CD4-positive, alpha-beta memory T cell (primary cell): ENCODE measurements around the gene CENPS. TPM values are rescaled to one million over a fixed set of nuclear protein-coding genes. Genes with fewer than 3 reads are reported as not detected.
A peak's percentile ranks its signal among the peaks of the same experiment; 100 is the strongest.

Source experiments
- CTCF ChIA-PET: fragments of 350-600 bp; sonication (Branson Sonifier 250); formaldehyde crosslinking; loops from one replicate; lab custom pipeline; 2021; ENCODE audit warnings: inconsistent platforms; ENCODE audit not compliant: partially characterized antibody; lab: Charles Lee
- POLR2A ChIA-PET: fragments of 350-600 bp; sonication (Branson Sonifier 250); formaldehyde crosslinking; loops from one replicate; lab custom pipeline; 2021; ENCODE audit not compliant: partially characterized antibody; lab: Charles Lee
- DNase-seq, 5 donors: peaks; one replicate each; pipeline versions ENCODE4 v3.0.0 to v3.0.0-alpha.2; 2020 to 2022; ENCODE audit warnings: mixed read lengths in 1 of 5
- H3K27ac ChIP-seq: one replicate; pipeline ENCODE4 v1.7.0; 2013; ENCODE audit warnings: low read depth, low read length
- H3K27me3 ChIP-seq: 2 replicates; pipeline ENCODE4 v1.7.0; 2013; ENCODE audit warnings: mild to moderate bottlenecking, low read length, moderate library complexity; ENCODE audit not compliant: insufficient read depth
- H3K36me3 ChIP-seq: 2 replicates; pipeline ENCODE4 v1.7.0; 2013; ENCODE audit warnings: mild to moderate bottlenecking, low read length, moderate library complexity; ENCODE audit not compliant: insufficient read depth
- H3K4me1 ChIP-seq: 2 replicates; pipeline ENCODE4 v1.7.0; 2013; ENCODE audit warnings: mild to moderate bottlenecking, low read length, moderate library complexity; ENCODE audit not compliant: insufficient read depth
- H3K4me3 ChIP-seq, 2 donors: one replicate each; pipeline ENCODE4 v1.7.0; 2013; ENCODE audit warnings: low read length in 2 of 2, mild to moderate bottlenecking in 1 of 2
- H3K9me3 ChIP-seq, 2 donors: one replicate each; pipeline ENCODE4 v1.7.0; 2013; ENCODE audit warnings: low read length in 2 of 2, control low read depth in 1 of 2; ENCODE audit not compliant: control insufficient read depth in 1 of 2
- H3K27ac Mint-ChIP-seq, 7 donors: one replicate each; pipeline ENCODE4 v1.8.0; 2020 to 2021; ENCODE audit warnings: mixed read lengths in 7 of 7, mild to moderate bottlenecking in 6 of 7, inconsistent platforms in 3 of 7, moderate library complexity in 3 of 7
- H3K27me3 Mint-ChIP-seq, 2 donors: one replicate each; pipeline ENCODE4 v1.8.0; 2020 to 2021; ENCODE audit warnings: mixed read lengths in 2 of 2
- H3K36me3 Mint-ChIP-seq, 2 donors: one replicate each; pipeline ENCODE4 v1.8.0; 2020 to 2021; ENCODE audit warnings: mixed read lengths in 2 of 2, inconsistent platforms in 1 of 2, mild to moderate bottlenecking in 1 of 2
- H3K4me1 Mint-ChIP-seq, 4 donors: one replicate each; pipeline ENCODE4 v1.8.0; 2020 to 2021; ENCODE audit warnings: mixed read lengths in 4 of 4, mild to moderate bottlenecking in 1 of 4
- H3K4me3 Mint-ChIP-seq, 8 donors: one replicate each; pipeline ENCODE4 v1.8.0; 2020 to 2021; ENCODE audit warnings: mixed read lengths in 8 of 8, mild to moderate bottlenecking in 7 of 8, moderate library complexity in 6 of 8, inconsistent platforms in 3 of 8
- H3K9me3 Mint-ChIP-seq, 8 donors: one replicate each; pipeline ENCODE4 v1.8.0; 2020 to 2021; ENCODE audit warnings: mixed read lengths in 8 of 8, mild to moderate bottlenecking in 5 of 8, inconsistent platforms in 3 of 8, moderate library complexity in 1 of 8
- intact Hi-C: fragments of 100-400 bp; cut with micrococcal nuclease; formaldehyde crosslinking; loops from one replicate; pipeline ENCODE4 v1.15.1; 2023
- polyA plus RNA-seq, 2 donors: library from polyadenylated mRNA; unstranded; fragments of 300-500 nt; fragmentation: Illumina TruSeq; gene quantifications; one replicate each; pipeline ENCODE4 v1.2.3, GENCODE V29; 2021
- total RNA-seq, 2 experiments: library from RNA; stranded (reverse); gene quantifications; one replicate each; pipeline ENCODE4 v1.2.3, GENCODE V29; 2021

Gene CENPS
- 1 to 10 TPM; 7.2 to 7.9 TPM for total RNA-seq
- 10 to 100 TPM in 1 of 2 donors, 1 to 10 TPM in 1; 6.4 to 14.6 TPM for polyA plus RNA-seq

DNA sequence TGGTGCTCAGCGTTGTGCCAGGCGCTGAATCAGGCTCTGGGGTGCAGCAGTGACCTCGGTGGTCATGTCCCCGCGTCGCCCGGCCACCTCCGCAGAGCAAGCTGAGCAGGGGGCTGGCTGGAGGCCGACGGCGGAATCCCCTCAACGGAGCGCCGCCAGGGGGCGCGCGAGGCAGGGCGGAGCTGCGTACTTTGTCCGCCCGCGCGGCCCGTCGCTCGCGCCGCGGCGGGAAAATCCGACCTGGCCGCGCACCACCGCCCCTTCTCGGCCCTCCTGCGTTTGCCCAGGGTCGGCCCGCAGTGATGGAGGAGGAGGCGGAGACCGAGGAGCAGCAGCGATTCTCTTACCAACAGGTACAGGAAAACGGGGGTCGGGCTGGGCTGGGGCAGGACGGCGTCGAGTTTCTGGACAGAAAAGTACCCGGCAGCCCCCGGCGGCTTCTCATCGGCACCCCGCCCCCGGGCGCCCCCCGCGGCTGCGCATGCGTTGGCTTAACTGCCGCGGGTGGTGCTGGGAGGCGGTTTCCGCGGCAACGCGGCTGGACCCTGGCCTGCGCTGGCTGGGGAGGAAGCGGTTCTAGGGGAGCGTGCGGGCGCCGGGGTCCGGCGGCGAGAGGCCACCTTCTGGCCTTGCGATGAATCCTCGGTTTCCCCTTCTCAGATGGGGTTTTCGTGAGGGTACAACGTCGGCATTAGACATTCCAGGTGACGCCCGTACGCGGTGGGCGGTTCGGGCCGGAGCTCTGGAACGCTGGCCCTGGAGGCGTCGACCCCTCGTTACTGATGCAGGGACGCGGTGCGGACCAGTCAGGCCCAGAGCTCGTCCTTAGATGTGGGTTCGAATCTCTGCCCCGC lies at the start of gene CENPS:
CENPS (plus strand) TSS at position 218 of the 854 bp plus-strand sequence; CDS start at position 303, 85 bp downstream.
- H3K4me3 Mint-ChIP-seq: peak within 1 kb of the TSS; percentile 83 to 92 (median 91)
- Histone ChIP-seq H3K27ac (peak within 1 kb of the TSS; percentile 83), H3K27me3 (no peaks in the 10 kb centered on the region), H3K36me3 (no peaks in the 10 kb centered on the region), H3K9me3 (no peaks in the 10 kb centered on the region), H3K4me1 (peaks cover 30% of the 10 kb centered on the region), H3K4me3 (peak within 1 kb of the TSS; percentile 63 to 96)
- peak within 1 kb of the TSS; percentile 93 to 98 (median 95) for H3K27ac Mint-ChIP-seq
- H3K27me3 Mint-ChIP-seq: no peaks in the 10 kb centered on the region
- H3K36me3 Mint-ChIP-seq: peaks cover 0 to 5% of the 10 kb centered on the region in 2 donors
- H3K9me3 Mint-ChIP-seq: peaks cover 0 to 4% (median 0%) of the 10 kb centered on the region in 8 donors
- CTCF ChIA-PET: interaction anchor here (0.5 to 3.6 kb wide), 18 partner anchors 14 to 935 kb away, joined by 3 to 76 read pairs (median 4); partner anchors contain the start of genes KIF1B and PGD
- DNase-seq: peak; percentile 77 to 92 (median 87)
- POLR2A ChIA-PET: interaction anchor here (0.7 to 2.7 kb wide), 11 partner anchors 32 to 1478 kb away, joined by 3 to 18 read pairs (median 4); partner anchors contain the start of genes KIF1B, LZIC, NMNAT1 and PEX14
- intact Hi-C loops: loop anchor here (1.0 to 5.0 kb wide), 5 partner anchors 32 to 1212 kb away; partner anchors contain the start of gene DFFA
- H3K4me1 Mint-ChIP-seq: peaks cover 13 to 37% (median 18%) of the 10 kb centered on the region in 4 donors

DNA sequence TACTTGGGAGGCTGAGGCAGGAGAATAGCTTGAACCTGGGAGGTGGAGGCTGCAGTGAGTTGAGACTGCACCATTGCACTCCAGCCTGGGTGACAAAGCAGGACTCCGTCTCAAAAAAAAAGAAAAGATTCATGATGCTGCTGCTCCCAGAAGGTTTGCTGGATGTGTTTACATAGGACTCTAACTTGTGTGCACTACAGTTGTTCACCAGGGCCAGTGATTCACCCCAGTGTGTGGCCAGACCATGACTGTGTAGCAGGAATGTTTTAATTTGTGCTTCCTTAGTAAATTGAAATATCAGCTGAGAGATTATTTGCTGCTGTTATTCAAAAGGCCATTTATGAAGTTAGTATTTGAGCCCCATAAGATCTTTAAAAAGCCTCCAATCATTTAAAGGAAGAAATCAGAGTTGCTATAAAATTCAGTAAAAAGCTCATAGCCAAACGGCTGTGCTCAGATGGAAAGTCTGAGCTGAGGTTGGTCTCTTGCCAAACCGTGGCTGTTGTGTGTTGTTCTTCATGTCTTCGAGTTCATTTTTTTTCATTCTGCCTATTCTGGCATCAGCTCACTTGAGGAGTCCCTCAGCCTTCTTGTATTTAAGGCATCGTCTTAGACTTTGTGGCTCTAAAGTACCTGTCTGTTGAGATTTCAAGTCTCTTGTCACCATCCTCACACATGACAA lies 49.5 kb upstream of the CENPS start:
- H3K4me3 Mint-ChIP-seq: no peak overlapping the region
- CTCF ChIA-PET: no interaction called here
- H3K27me3 ChIP-seq: no peaks in the 10 kb centered on the region
- POLR2A ChIA-PET: interaction anchor here (1.3 kb wide), 1 partner anchor 18 kb away, joined by 3 read pairs; the partner anchor contains the start of gene PGD
- H3K27ac Mint-ChIP-seq: no peak overlapping the region
- no peaks in the 10 kb centered on the region for H3K9me3 ChIP-seq
- no peaks in the 10 kb centered on the region for H3K36me3 ChIP-seq
- no peaks in the 10 kb centered on the region for H3K9me3 Mint-ChIP-seq
- H3K27me3 Mint-ChIP-seq: no peaks in the 10 kb centered on the region
- intact Hi-C loops: no loop called here
- H3K4me1 Mint-ChIP-seq: peaks cover 0 to 1% (median 0%) of the 10 kb centered on the region in 4 donors
- no peak overlapping the region for H3K4me3 ChIP-seq
- peaks cover 17 to 29% of the 10 kb centered on the region in 2 donors for H3K36me3 Mint-ChIP-seq
- no peak for DNase-seq
- H3K27ac ChIP-seq: no peak overlapping the region
- no peaks in the 10 kb centered on the region for H3K4me1 ChIP-seq

DNA sequence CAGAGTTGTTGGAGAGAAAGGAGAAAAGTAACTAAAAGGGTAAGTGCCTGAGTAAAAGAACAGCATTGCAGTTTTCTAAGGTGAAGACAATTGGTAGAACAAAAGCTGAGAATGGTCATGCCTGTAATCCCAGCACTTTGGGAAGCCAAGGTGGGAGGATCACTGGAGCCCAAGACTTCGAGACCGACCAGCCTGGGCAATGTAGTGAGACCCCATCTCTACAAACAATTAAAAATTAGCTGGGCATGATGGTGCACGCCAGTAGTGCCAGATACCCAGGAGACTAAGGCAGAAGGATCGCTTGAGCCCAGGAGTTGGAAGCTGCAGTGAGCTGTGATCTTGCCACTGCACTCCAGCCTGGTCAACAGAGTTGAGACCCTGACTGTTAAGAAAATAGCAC lies 46.6 kb upstream of the CENPS start:
- H3K4me1 Mint-ChIP-seq: peaks cover 0 to 8% (median 2%) of the 10 kb centered on the region in 4 donors
- H3K36me3 Mint-ChIP-seq: peaks cover 6 to 7% of the 10 kb centered on the region in 2 donors
- H3K4me3 ChIP-seq: no peak overlapping the region
- no peak overlapping the region for H3K27ac Mint-ChIP-seq
- ChIA-PET POLR2A (no interaction called here), CTCF (no interaction called here)
- H3K36me3 ChIP-seq: no peaks in the 10 kb centered on the region
- no peaks in the 10 kb centered on the region for H3K27me3 ChIP-seq
- no peak overlapping the region for H3K4me3 Mint-ChIP-seq
- peaks cover 5% of the 10 kb centered on the region for H3K4me1 ChIP-seq
- intact Hi-C loops: no loop called here
- no peak for DNase-seq
- no peaks in the 10 kb centered on the region for H3K9me3 ChIP-seq
- H3K9me3 Mint-ChIP-seq: no peaks in the 10 kb centered on the region
- no peak overlapping the region for H3K27ac ChIP-seq
- H3K27me3 Mint-ChIP-seq: no peaks in the 10 kb centered on the region

- Histone ChIP-seq H3K27ac (no peak overlapping the region), H3K27me3 (no peaks in the 10 kb centered on the region), H3K4me1 (peaks cover 5% of the 10 kb centered on the region), H3K36me3 (no peaks in the 10 kb centered on the region), H3K4me3 (no peak overlapping the region), H3K9me3 (no peaks in the 10 kb centered on the region)
- intact Hi-C loops: no loop called here
- POLR2A ChIA-PET: no interaction called here
- Mint-ChIP-seq H3K4me3 (no peak overlapping the region), H3K36me3 (peaks cover 2 to 4% of the 10 kb centered on the region in 2 donors), H3K9me3 (no peaks in the 10 kb centered on the region), H3K4me1 (peaks cover 0 to 8% (median 2%) of the 10 kb centered on the region in 4 donors), H3K27ac (peak overlapping the region in 2 of 7 donors; percentile 26 to 77), H3K27me3 (no peaks in the 10 kb centered on the region)
- CTCF ChIA-PET: no interaction called here
- DNase-seq: no peak
Observed at GRCh38 chr1:10384219-10384618, 46.0 kb upstream of the CENPS start.

- ChIA-PET CTCF (interaction anchor here (0.6 to 2.1 kb wide), 4 partner anchors 11 to 1398 kb away, joined by 3 to 8 read pairs (median 3); partner anchors contain the start of gene PGD), POLR2A (interaction anchor here (2.3 kb wide), 1 partner anchor 12 kb away, joined by 7 read pairs; the partner anchor contains the start of gene PGD)
- Histone ChIP-seq H3K27ac (no peak overlapping the region), H3K27me3 (no peaks in the 10 kb centered on the region), H3K9me3 (no peaks in the 10 kb centered on the region), H3K4me3 (no peak overlapping the region), H3K36me3 (no peaks in the 10 kb centered on the region), H3K4me1 (peaks cover 5% of the 10 kb centered on the region)
- no peaks in the 10 kb centered on the region for H3K27me3 Mint-ChIP-seq
- DNase-seq: no peak
- H3K27ac Mint-ChIP-seq: peak overlapping the region in 1 of 7 donors; percentile 62
- H3K9me3 Mint-ChIP-seq: no peaks in the 10 kb centered on the region
- intact Hi-C loops: no loop called here
- H3K4me1 Mint-ChIP-seq: peaks cover 0 to 8% (median 2%) of the 10 kb centered on the region in 4 donors
- no peak overlapping the region for H3K4me3 Mint-ChIP-seq
- H3K36me3 Mint-ChIP-seq: peaks cover 0 to 4% of the 10 kb centered on the region in 2 donors
Observed at GRCh38 chr1:10386761-10387676, 43.2 kb upstream of the CENPS start.

GRCh38 chr1:10387677-10388386 lies 42.4 kb upstream of the CENPS start:
- ChIA-PET POLR2A (interaction anchor here (2.3 kb wide), 1 partner anchor 11 kb away, joined by 7 read pairs; the partner anchor contains the start of gene PGD), CTCF (interaction anchor here (0.6 to 2.1 kb wide), 4 partner anchors 10 to 1398 kb away, joined by 3 to 8 read pairs (median 4); partner anchors contain the start of gene PGD)
- H3K4me3 Mint-ChIP-seq: no peak overlapping the region
- peak in 1 of 5 donors; percentile 8 for DNase-seq
- peak overlapping the region in 1 of 7 donors; percentile 46 for H3K27ac Mint-ChIP-seq
- peaks cover 0 to 8% (median 2%) of the 10 kb centered on the region in 4 donors for H3K4me1 Mint-ChIP-seq
- H3K9me3 ChIP-seq: no peaks in the 10 kb centered on the region
- H3K27me3 Mint-ChIP-seq: no peaks in the 10 kb centered on the region
- H3K4me1 ChIP-seq: peaks cover 5% of the 10 kb centered on the region
- no peak overlapping the region for H3K4me3 ChIP-seq
- H3K27ac ChIP-seq: no peak overlapping the region
- H3K36me3 Mint-ChIP-seq: peaks cover 0 to 4% of the 10 kb centered on the region in 2 donors
- no peaks in the 10 kb centered on the region for H3K36me3 ChIP-seq
- intact Hi-C loops: loop anchor here (1.0 kb wide), 1 partner anchor 10 kb away; no protein-coding TSS in a partner anchor
- H3K9me3 Mint-ChIP-seq: no peaks in the 10 kb centered on the region
- no peaks in the 10 kb centered on the region for H3K27me3 ChIP-seq
